Cardiac fibroblast (primary cell): ENCODE measurements around the gene GRIA3.
A peak's percentile ranks its signal among the peaks of the same experiment; 100 is the strongest.
"Not testable (repeated sequence)": the region's sequence is repeated elsewhere in the genome, so short reads cannot be mapped to it uniquely, and the experiment has no call there.

ENCODE experiments used
- DNase-seq, 2 donors: peaks; one replicate each; pipeline versions ENCODE4 v3.0.0 to v3.0.0-alpha.2; 2010; ENCODE audit warnings: low read depth in 2 of 2
- H3K4me3 ChIP-seq, 2 donors: replicated peaks in 1 of 2; 1 replicate in 1 of 2; 2 replicates in 1 of 2; pipeline ENCODE4 v1.5.1; 2011; ENCODE audit warnings: low read depth in 2 of 2, low read length in 2 of 2, mild to moderate bottlenecking in 2 of 2, moderate library complexity in 1 of 2
- CTCF ChIP-seq: IDR thresholded peaks from one replicate; pipeline ENCODE4 v1.5.1; 2011; ENCODE audit warnings: low read depth, mild to moderate bottlenecking, low read length, inconsistent platforms

The GRIA3 gene

GRCh38 chrX:123425471-123425870, 241.4 kb downstream of the GRIA3 start:
- H3K4me3 ChIP-seq = no peak overlapping the region
- no peak for DNase-seq
- TF ChIP-seq CTCF = no peak

- no peak overlapping the region for H3K4me3 ChIP-seq
- TF ChIP-seq CTCF = no peak
- DNase-seq = peak; percentile 39 to 66
Observed at GRCh38 chrX:123425904-123426303, 241.8 kb downstream of the GRIA3 start.

GRCh38 chrX:123432361-123433150, 248.5 kb downstream of the GRIA3 start:
- H3K4me3 ChIP-seq = no peak overlapping the region
- DNase-seq = no peak
- no peak for TF ChIP-seq CTCF

- H3K4me3 ChIP-seq = no peak overlapping the region
- no peak for TF ChIP-seq CTCF
- no peak for DNase-seq
Observed at GRCh38 chrX:123436512-123437136, 252.5 kb downstream of the GRIA3 start.

GRCh38 chrX:123439926-123440325, 255.8 kb downstream of the GRIA3 start:
- not testable (repeated sequence) for H3K4me3 ChIP-seq, DNase-seq

GRCh38 chrX:123442764-123443163, 258.7 kb downstream of the GRIA3 start:
- no peak overlapping the region for H3K4me3 ChIP-seq
- no peak for TF ChIP-seq CTCF
- DNase-seq = no peak

GRCh38 chrX:123447506-123447905, 263.4 kb downstream of the GRIA3 start:
- DNase-seq = no peak
- H3K4me3 ChIP-seq = no peak overlapping the region
- TF ChIP-seq CTCF = no peak
